GM18951 (cell line): ENCODE measurements around the gene ARHGAP25.

Source experiments
- POLR2A ChIP-seq: IDR thresholded peaks from 4 replicates; pipeline ENCODE4 v1.6.1; 2011; ENCODE audit warnings: mild to moderate bottlenecking; ENCODE audit not compliant: insufficient read length, insufficient read depth; ENCODE audit errors: extremely low read depth
- in situ Hi-C: fragments of 300-500 bp; cut with MboI; formaldehyde crosslinking; loops from one replicate; pipeline ENCODE4 v1.12.0; 2022; ENCODE audit warnings: low sequenced_read_pairs, mixed read lengths, inconsistent platforms; ENCODE audit not compliant: unreplicated experiment

ARHGAP25 gene

GRCh38 chr2:68726100-68726499 is 8.5 kb upstream of the ARHGAP25 start:
- in situ Hi-C loops: loop anchor here (25.0 kb wide), 1 partner anchor 186 kb away; no protein-coding TSS in a partner anchor
- TF ChIP-seq POLR2A: no peak

GRCh38 chr2:68726608-68727367 is 7.8 kb upstream of the ARHGAP25 start:
- in situ Hi-C loops: loop anchor here (25.0 kb wide), 1 partner anchor 186 kb away; no protein-coding TSS in a partner anchor
- TF ChIP-seq POLR2A: no peak

- TF ChIP-seq POLR2A: no peak
- in situ Hi-C loops: loop anchor here (25.0 kb wide), 1 partner anchor 184 kb away; no protein-coding TSS in a partner anchor
Measured at GRCh38 chr2:68727683-68728375, 6.8 kb upstream of the ARHGAP25 start.

GRCh38 chr2:68730828-68731227 is 3.8 kb upstream of the ARHGAP25 start:
- in situ Hi-C loops: loop anchor here (25.0 kb wide), 1 partner anchor 181 kb away; no protein-coding TSS in a partner anchor
- TF ChIP-seq POLR2A: no peak

- TF ChIP-seq POLR2A: no peak
- in situ Hi-C loops: loop anchor here (25.0 kb wide), 1 partner anchor 180 kb away; no protein-coding TSS in a partner anchor
Measured at GRCh38 chr2:68732036-68732932, 2.3 kb upstream of the ARHGAP25 start.

GRCh38 chr2:68733365-68733764 is 1.2 kb upstream of the ARHGAP25 start:
- TF ChIP-seq POLR2A: no peak
- in situ Hi-C loops: loop anchor here (25.0 kb wide), 1 partner anchor 179 kb away; no protein-coding TSS in a partner anchor

DNA sequence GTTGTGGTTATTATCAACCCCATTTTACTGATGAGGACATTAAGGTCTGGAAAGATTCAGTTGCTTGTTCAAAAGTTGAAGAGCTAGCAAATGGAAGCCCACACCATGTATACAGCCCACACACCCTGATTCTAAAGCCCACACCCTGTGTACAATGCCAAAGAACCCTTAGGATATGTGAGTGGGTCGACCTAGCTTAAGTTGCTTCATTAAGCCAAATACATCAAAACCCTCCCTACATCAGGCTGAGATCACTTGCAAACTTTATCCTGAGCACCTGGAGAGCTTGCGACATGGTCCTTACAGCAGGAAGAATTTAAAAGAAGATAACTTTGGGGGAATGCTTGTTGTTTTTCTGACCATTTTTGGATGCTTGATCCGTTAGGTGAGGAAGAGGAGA is 435 bp upstream of the ARHGAP25 start:
- in situ Hi-C loops: loop anchor here (25.0 kb wide), 1 partner anchor 178 kb away; no protein-coding TSS in a partner anchor
- no peak for TF ChIP-seq POLR2A

DNA sequence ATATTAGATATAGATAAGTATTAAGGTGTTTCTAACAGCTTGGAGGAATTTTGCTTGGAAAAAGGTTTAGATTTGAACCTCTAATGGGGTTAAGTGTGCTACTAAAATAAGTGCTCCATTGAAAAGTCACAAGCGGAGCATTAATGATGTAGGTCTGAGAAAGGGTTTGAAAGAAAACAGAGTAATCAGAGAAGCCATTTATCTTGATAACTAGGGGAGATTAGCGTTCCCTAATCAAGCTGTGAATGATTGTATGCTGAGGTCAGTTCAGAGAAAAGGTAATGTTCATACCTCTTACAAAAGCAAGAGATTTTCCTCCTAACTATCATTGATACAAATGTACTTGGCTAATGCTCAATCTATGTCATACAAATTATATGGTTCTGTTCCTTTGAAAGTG is 1.5 kb downstream of the ARHGAP25 start:
- TF ChIP-seq POLR2A: no peak
- in situ Hi-C loops: loop anchor here (25.0 kb wide), 1 partner anchor 176 kb away; no protein-coding TSS in a partner anchor

DNA sequence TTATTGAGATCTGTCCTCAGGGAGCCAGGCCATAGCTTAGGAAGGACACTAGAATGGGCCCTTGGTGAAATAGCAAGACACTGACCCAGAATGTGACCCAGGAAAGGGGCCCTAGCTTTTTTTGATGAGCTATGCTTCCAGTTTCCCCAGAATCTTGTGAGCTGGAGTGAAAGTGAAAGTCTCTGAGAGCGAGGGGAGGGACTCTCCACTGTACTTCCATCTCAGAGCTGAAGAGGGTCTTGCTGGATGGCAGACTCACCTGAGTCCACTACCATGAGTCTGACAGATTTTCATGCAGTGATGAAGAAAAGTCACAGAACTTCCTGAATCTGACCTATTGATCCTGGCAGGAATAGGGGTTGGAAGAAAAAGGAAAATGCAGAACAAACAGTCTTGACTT is 3.1 kb downstream of the ARHGAP25 start:
- TF ChIP-seq POLR2A: no peak
- in situ Hi-C loops: loop anchor here (25.0 kb wide), 1 partner anchor 175 kb away; no protein-coding TSS in a partner anchor

DNA sequence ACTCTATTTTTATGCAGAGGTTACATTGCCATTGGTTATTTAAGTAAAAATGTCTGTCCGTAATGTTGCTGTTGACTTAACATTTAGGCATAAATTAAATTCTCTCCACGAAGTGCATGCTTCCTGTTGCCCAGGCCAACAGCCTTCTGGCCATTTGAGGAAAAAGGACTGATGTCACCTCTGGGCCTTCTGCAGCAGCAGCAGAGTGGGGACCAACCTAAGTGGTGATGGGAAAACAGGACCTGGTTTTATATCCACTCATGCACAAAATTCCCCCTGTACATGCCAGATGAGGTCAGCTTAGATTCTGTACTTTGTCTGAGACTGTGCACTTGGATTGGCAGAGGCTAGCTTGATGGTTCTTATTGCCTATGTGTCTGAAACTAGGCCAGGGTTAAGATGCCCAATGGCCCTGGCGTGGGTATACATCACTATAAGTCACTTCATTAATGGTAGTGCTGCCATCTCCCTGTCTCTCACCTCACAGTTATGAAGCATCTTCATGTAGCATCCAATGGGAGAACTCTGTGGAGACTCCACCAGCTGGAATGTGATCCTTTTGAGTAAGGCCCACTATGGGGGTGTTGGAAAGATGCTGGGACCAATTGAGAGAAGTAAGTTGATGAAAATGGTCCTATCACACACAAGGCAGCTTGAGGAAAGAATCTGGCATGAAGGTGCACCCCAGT is 4.4 kb downstream of the ARHGAP25 start:
- TF ChIP-seq POLR2A: no peak
- in situ Hi-C loops: loop anchor here (25.0 kb wide), 1 partner anchor 173 kb away; no protein-coding TSS in a partner anchor

DNA sequence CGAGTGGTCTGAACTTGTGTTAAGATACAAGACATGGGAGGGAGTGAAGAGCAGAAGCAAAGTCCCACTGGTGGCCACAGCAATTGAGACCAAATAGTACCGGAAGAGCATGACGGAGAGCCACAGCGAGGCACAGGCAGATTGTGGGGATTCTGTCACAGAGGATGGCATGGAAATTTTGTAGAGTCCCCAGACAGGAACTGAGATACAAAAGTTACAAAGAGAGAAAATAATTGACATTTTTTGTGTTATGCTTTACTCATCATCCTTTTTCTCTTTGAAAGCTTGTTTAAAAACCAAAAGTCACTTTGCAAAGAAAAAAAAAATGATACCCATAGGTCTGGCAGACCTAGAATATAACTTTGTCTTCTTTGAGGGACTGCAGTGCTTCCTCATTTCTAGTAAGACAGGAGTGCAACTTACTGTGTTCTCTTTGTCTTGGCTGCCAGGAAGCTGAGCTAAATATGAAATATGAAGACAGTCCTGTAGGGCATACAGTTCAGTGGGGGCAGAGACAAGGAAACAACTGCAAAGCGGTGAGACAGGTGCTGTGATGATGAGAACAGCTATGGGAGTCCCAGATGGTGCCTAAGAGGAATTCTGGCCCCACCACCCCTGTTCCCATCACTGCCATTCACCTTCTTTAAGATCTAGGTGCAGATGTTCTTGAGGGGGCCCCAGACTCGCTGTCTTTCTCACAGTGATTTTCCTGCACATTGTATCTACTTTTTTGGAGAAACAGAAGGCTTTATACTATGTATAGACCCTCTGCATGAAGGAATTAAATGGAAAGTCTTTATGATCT is 5.2 kb downstream of the ARHGAP25 start:
- no peak for TF ChIP-seq POLR2A
- in situ Hi-C loops: loop anchor here (25.0 kb wide), 1 partner anchor 173 kb away; no protein-coding TSS in a partner anchor
